ENCODE data around the gene ITGA1.

DNA sequence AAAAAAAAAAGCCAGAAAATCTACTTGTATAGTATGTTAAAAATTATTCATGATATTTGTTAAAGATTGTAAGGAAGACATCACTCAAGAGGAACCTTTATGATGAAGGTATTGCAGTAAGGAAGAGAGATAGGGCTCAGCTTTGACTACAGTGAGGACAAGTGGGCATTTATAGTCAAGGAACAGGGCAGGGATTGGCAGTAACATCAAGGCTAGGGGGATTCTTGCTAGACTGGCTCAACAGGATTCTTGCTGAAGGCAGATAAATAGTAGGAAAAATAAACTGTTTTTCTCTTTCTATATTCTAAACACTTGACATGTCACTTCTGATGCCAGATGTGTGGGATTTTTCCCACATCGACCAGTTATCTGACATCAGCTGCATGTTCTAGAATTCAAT, 96.7 kb downstream of the ITGA1 start:
- TF ChIP-seq, protein P1, sequence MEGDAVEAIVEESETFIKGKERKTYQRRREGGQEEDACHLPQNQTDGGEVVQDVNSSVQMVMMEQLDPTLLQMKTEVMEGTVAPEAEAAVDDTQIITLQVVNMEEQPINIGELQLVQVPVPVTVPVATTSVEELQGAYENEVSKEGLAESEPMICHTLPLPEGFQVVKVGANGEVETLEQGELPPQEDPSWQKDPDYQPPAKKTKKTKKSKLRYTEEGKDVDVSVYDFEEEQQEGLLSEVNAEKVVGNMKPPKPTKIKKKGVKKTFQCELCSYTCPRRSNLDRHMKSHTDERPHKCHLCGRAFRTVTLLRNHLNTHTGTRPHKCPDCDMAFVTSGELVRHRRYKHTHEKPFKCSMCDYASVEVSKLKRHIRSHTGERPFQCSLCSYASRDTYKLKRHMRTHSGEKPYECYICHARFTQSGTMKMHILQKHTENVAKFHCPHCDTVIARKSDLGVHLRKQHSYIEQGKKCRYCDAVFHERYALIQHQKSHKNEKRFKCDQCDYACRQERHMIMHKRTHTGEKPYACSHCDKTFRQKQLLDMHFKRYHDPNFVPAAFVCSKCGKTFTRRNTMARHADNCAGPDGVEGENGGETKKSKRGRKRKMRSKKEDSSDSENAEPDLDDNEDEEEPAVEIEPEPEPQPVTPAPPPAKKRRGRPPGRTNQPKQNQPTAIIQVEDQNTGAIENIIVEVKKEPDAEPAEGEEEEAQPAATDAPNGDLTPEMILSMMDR (conservative IDR thresholded peaks at IDR 0.05; ENCODE audit: low read length): no peak
- no peak for TF ChIP-seq EZH2phosphoT487 (IDR thresholded peaks at IDR 0.05; ENCODE audit: borderline replicate concordance, low read depth, low read length)

Measured in OCI-LY7 (cell line).